Endodermal cell (in vitro differentiated cells): ENCODE data around the gene PRAME. TPM values are rescaled to one million over a fixed set of nuclear protein-coding genes. Genes with fewer than 3 reads are reported as not detected.
A peak's percentile ranks its signal among the peaks of the same experiment; 100 is the strongest.

ENCODE experiments used
- DNase-seq: peaks from one replicate; pipeline ENCODE4 v3.0.0-alpha.2; 2017
- H3K27ac ChIP-seq: 2 replicates; pipeline ENCODE4 v1.5.1; 2013; ENCODE audit warnings: mild to moderate bottlenecking, low read depth, low read length, moderate library complexity
- H3K27me3 ChIP-seq: 2 replicates; pipeline ENCODE4 v1.6.1; 2013; ENCODE audit warnings: mild to moderate bottlenecking, low read length, moderate library complexity; ENCODE audit not compliant: insufficient read depth, control insufficient read depth, poor library complexity, severe bottlenecking
- H3K36me3 ChIP-seq: 2 replicates; pipeline ENCODE4 v1.7.0; 2013; ENCODE audit warnings: mild to moderate bottlenecking, low read length, moderate library complexity; ENCODE audit not compliant: control insufficient read depth, insufficient read depth
- H3K4me1 ChIP-seq: one replicate; pipeline ENCODE4 v1.7.0; 2013; ENCODE audit warnings: low read length; ENCODE audit not compliant: control insufficient read depth, insufficient read depth
- H3K4me3 ChIP-seq: 2 replicates; pipeline ENCODE4 v1.5.1; 2013; ENCODE audit warnings: mild to moderate bottlenecking, low read length, moderate library complexity
- H3K9ac ChIP-seq: 2 replicates; pipeline ENCODE4 v1.6.1; 2013; ENCODE audit warnings: mild to moderate bottlenecking, low read length, moderate library complexity; ENCODE audit not compliant: poor library complexity, severe bottlenecking; ENCODE audit errors: extremely low read depth
- H3K9me3 ChIP-seq: 2 replicates; pipeline ENCODE4 v1.6.1; 2013; ENCODE audit warnings: mild to moderate bottlenecking, low read length, moderate library complexity; ENCODE audit not compliant: control insufficient read depth
- H3K27ac Mint-ChIP-seq: 2 replicates; pipeline ENCODE4 v1.8.0; 2020; ENCODE audit warnings: mixed read lengths
- H3K27me3 Mint-ChIP-seq: 2 replicates; pipeline ENCODE4 v1.8.0; 2021; ENCODE audit warnings: mild to moderate bottlenecking, mixed read lengths; ENCODE audit not compliant: insufficient read depth
- H3K36me3 Mint-ChIP-seq: 2 replicates; pipeline ENCODE4 v1.8.0; 2020; ENCODE audit warnings: low read depth, mixed read lengths
- H3K4me1 Mint-ChIP-seq: 2 replicates; pipeline ENCODE4 v1.8.0; 2020; ENCODE audit warnings: mixed read lengths
- H3K4me3 Mint-ChIP-seq: 2 replicates; pipeline ENCODE4 v1.8.0; 2020; ENCODE audit warnings: mild to moderate bottlenecking, moderate library complexity, mixed read lengths
- H3K9me3 Mint-ChIP-seq: 2 replicates; pipeline ENCODE4 v1.8.0; 2020; ENCODE audit warnings: mild to moderate bottlenecking, mixed read lengths
- CTCF ChIP-seq: fragments of 200-600 bp; sonication (generic); conservative IDR thresholded peaks from 2 replicates; pipeline ENCODE4 v1.5.0; 2021; ENCODE audit warnings: antibody characterized with exemption, mild to moderate bottlenecking
- WGBS, 2 experiments: methylation state at CpG; one replicate each; pipeline versions ENCODE4 v1.1.5 to v1.1.7; 2013; ENCODE audit warnings: missing lambda C conversion rate in 2 of 2, mixed read lengths in 1 of 2; ENCODE audit not compliant: insufficient coverage in 1 of 2, insufficient read length in 1 of 2; 5-methylcytosine and 5-hydroxymethylcytosine counted together
- total RNA-seq, 2 donors: library from RNA; stranded (reverse); fragmentation: NEBNext Ultra II Directional in 1 of 2; extraction: Animal tissue kit (Norgen Biotek cat#: 25700) in 1 of 2; gene quantifications; 2 replicates in 1 of 2; 3 replicates in 1 of 2; pipeline ENCODE4 v1.2.1, GENCODE V29; 2021

PRAME gene
- total RNA-seq, 2 donors from 2014 or later = 0.35 TPM; not detected in 1

- Mint-ChIP-seq H3K4me3 (no peak overlapping the region), H3K9me3 (peaks cover 1% of the 10 kb centered on the region), H3K4me1 (peaks cover 11% of the 10 kb centered on the region), H3K36me3 (no peaks in the 10 kb centered on the region), H3K27ac (no peak overlapping the region), H3K27me3 (peaks cover 97% of the 10 kb centered on the region)
- Histone ChIP-seq H3K36me3 (no peaks in the 10 kb centered on the region), H3K27me3 (peaks cover 37% of the 10 kb centered on the region), H3K4me1 (peaks cover 7% of the 10 kb centered on the region), H3K27ac (no peak overlapping the region), H3K4me3 (no peak overlapping the region), H3K9me3 (no peaks in the 10 kb centered on the region), H3K9ac (no peak overlapping the region)
- WGBS, 2 experiments = 88 to 94% methylated on average over 2 of the region's 2 CpGs
- DNase-seq = no peak
- no peak for TF ChIP-seq CTCF
Observed at GRCh38 chr22:22571862-22572261, 12.8 kb upstream of the PRAME start.

- H3K4me1 ChIP-seq = peaks cover 7% of the 10 kb centered on the region
- WGBS, 2 experiments = 94 to 96% methylated on average over 6 of the region's 6 CpGs
- H3K27ac Mint-ChIP-seq = no peak overlapping the region
- H3K36me3 ChIP-seq = no peaks in the 10 kb centered on the region
- no peak overlapping the region for H3K4me3 ChIP-seq
- peaks cover 37% of the 10 kb centered on the region for H3K27me3 ChIP-seq
- no peaks in the 10 kb centered on the region for H3K36me3 Mint-ChIP-seq
- DNase-seq = peak; percentile 8
- H3K27me3 Mint-ChIP-seq = peaks cover 97% of the 10 kb centered on the region
- H3K9ac ChIP-seq = no peak overlapping the region
- no peak for TF ChIP-seq CTCF
- H3K27ac ChIP-seq = no peak overlapping the region
- peaks cover 11% of the 10 kb centered on the region for H3K4me1 Mint-ChIP-seq
- H3K9me3 Mint-ChIP-seq = peaks cover 1% of the 10 kb centered on the region
- no peaks in the 10 kb centered on the region for H3K9me3 ChIP-seq
- H3K4me3 Mint-ChIP-seq = no peak overlapping the region
Observed at GRCh38 chr22:22571429-22571828, 12.4 kb upstream of the PRAME start.

GRCh38 chr22:22569218-22569617 lies 10.2 kb upstream of the PRAME start:
- no peak for TF ChIP-seq CTCF
- no peak overlapping the region for H3K9ac ChIP-seq
- DNase-seq = peak; percentile 12
- no peaks in the 10 kb centered on the region for H3K36me3 ChIP-seq
- peaks cover 56% of the 10 kb centered on the region for H3K27me3 ChIP-seq
- no peak overlapping the region for H3K4me3 ChIP-seq
- Mint-ChIP-seq H3K9me3 (peaks cover 1% of the 10 kb centered on the region), H3K27me3 (peaks cover 99% of the 10 kb centered on the region), H3K4me1 (peaks cover 7% of the 10 kb centered on the region), H3K36me3 (no peaks in the 10 kb centered on the region), H3K4me3 (no peak overlapping the region), H3K27ac (no peak overlapping the region)
- 79 to 95% methylated on average over 5 of the region's 5 CpGs for WGBS, 2 experiments
- no peak overlapping the region for H3K27ac ChIP-seq
- peaks cover 7% of the 10 kb centered on the region for H3K4me1 ChIP-seq
- no peaks in the 10 kb centered on the region for H3K9me3 ChIP-seq
